GM18505 (cell line): ENCODE data around the gene GDPD3.

Source experiments
- ATAC-seq: cut with Tn5 transposase; IDR thresholded peaks from one replicate; pipeline ENCODE4 v1.9.1; 2021; ENCODE audit not compliant: unreplicated experiment
- POLR2A ChIP-seq: IDR thresholded peaks from 4 replicates; pipeline ENCODE4 v1.6.1; 2011; ENCODE audit warnings: borderline replicate concordance; ENCODE audit not compliant: insufficient read depth, insufficient read length; ENCODE audit errors: extremely low read depth

The GDPD3 gene

GRCh38 chr16:30113031-30113710 lies at the start of gene GDPD3:
TSS of gene GDPD3 (minus strand) at chr16:30113537. CDS start at chr16:30113478, 59 bp downstream.
- ATAC-seq, result no peak
- TF ChIP-seq POLR2A, result no peak

- TF ChIP-seq POLR2A, result no peak
- no peak for ATAC-seq
Observed at GRCh38 chr16:30157214-30157613, 43.9 kb upstream of the GDPD3 start.

- ATAC-seq, result no peak
- TF ChIP-seq POLR2A, result no peak
Observed at GRCh38 chr16:30155188-30155587, 41.9 kb upstream of the GDPD3 start.

- TF ChIP-seq POLR2A, result no peak
- ATAC-seq, result no peak
Observed at GRCh38 chr16:30152517-30152916, 39.2 kb upstream of the GDPD3 start.

GRCh38 chr16:30151091-30151490 lies 37.8 kb upstream of the GDPD3 start:
- no peak for TF ChIP-seq POLR2A
- ATAC-seq, result no peak

- no peak for ATAC-seq
Observed at GRCh38 chr16:30149250-30149930, 36.1 kb upstream of the GDPD3 start.

GRCh38 chr16:30147843-30148510 lies 34.6 kb upstream of the GDPD3 start:
- TF ChIP-seq POLR2A, result no peak
- ATAC-seq, result no peak

More at GRCh38 chr16:30149250-30149930, 36.1 kb upstream of the GDPD3 start:
- TF ChIP-seq POLR2A, result no peak

GRCh38 chr16:30145657-30146056 lies 32.3 kb upstream of the GDPD3 start:
- ATAC-seq, result no peak
- TF ChIP-seq POLR2A, result no peak

- ATAC-seq, result no peak
- TF ChIP-seq POLR2A, result no peak
Observed at GRCh38 chr16:30144917-30145316, 31.6 kb upstream of the GDPD3 start.

GRCh38 chr16:30144017-30144416 lies 30.7 kb upstream of the GDPD3 start:
- no peak for TF ChIP-seq POLR2A
- ATAC-seq, result no peak

GRCh38 chr16:30143347-30143702 lies 30.0 kb upstream of the GDPD3 start:
- no peak for TF ChIP-seq POLR2A
- ATAC-seq, result no peak

- ATAC-seq, result no peak
- no peak for TF ChIP-seq POLR2A
Observed at GRCh38 chr16:30142672-30143346, 29.5 kb upstream of the GDPD3 start.

GRCh38 chr16:30141750-30142149 lies 28.4 kb upstream of the GDPD3 start:
- ATAC-seq, result no peak

More at GRCh38 chr16:30141750-30142149, 28.4 kb upstream of the GDPD3 start:
- TF ChIP-seq POLR2A, result no peak
